HUDEP-2 (cell line): Measurements from ENCODE around the gene IL21.

Experiments used
- DNase-seq, 76 experiments: peaks; one replicate each; lab custom pipeline; 2025; ENCODE audit not compliant: unreplicated experiment in 76 of 76; lab: John Stamatoyannopoulos, UW

IL21 gene

DNA sequence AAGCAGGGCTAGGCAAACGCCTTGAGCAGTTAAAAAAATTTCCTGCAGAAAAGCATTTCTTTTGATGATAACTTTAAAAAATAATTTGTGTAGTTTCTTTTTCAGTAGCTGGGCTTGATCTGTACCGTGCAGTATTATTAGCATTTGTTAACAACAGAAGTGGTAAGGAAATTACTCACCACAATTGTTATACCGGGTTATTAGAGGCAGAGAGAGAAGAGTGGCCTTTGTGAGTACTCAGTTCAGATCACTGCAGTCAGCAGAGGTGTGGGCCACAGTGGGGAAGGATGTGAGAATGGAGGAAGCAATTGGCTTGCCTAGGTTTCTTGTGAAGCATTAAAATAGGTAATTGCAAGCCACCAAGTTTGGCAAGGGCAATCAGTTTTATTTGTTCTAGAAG, 14.3 kb upstream of the IL21 start:
- no peak for DNase-seq

DNA sequence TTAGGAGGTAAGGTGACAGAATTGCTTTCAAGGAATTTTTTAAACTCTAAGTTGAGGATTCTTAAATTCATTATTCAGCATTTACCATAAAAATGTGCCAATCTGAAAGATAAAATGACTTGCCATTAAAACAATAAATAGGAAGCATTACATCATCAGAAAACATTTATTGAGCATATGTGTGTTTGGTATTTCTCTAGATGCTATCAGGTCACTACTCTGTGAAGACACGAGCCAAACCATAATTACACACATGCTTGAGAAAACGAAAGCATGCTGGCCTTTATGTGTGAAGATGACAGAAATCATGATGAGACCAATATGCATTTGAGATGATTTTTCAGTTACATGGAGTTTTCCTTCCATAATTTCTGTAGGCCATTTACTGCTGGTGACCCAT, 12.3 kb upstream of the IL21 start:
- DNase-seq: no peak

GRCh38 chr4:122632396-122633143, 11.7 kb upstream of the IL21 start:
- no peak for DNase-seq

DNA sequence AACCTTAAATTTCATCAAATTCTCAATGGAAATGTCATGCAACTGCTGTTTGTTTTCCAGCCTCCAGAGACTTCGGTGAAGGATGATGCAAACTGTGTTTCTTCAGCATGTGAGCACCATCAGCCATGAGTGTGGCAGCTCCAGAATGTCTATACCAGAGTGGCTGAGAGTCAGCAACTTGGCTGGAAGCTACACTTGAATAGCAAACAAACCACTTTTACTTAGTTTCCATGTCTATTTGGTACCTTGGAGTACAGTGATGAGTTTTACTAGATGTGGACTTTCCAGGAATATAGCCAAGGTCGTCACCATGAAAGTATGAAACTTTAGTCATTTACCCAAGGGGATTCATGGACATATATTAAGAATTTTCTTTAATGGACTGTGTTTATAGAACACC, 4.3 kb upstream of the IL21 start:
- no peak for DNase-seq

DNA sequence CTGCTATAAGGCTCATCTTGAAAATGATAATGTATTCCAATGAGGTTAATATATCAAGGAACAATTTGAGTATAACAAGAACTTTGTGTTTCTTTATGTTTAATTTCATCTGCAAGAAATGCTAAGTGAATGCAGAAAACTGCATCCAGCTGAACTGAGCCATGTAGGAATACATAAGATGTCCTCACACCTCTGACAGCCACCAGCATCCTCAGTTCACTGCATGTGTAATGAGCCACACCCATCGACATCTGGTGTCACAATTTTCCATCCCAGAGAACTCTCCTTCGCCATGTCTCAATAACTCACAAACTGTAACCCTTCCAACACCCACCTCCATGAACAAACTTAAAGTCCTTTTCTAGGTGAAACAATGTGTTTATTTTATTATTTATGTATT, 3.3 kb upstream of the IL21 start:
- DNase-seq: no peak

GRCh38 chr4:122623637-122624166, 2.8 kb upstream of the IL21 start:
- no peak for DNase-seq

- DNase-seq: no peak
Observed at GRCh38 chr4:122622400-122622799, 1.5 kb upstream of the IL21 start.

DNA sequence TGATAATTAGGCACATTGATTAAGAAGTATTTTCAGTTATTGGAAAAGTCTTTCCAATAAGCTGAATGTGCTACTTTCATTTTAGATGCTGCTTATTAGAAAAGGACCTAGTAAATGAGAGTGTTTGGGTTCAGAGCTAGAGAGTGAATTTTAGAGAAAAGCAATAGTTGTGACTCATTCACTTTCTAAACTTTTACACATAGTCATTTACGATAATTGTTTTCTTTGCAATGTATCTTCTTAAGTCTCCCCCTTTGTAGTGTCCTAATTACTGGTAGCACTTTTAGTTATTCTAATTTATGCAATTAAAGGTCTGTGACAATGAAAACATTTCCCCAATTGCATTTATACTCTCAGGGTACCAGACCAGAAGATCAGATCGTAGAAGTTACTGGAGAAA, 1.3 kb downstream of the IL21 start:
- DNase-seq: no peak

DNA sequence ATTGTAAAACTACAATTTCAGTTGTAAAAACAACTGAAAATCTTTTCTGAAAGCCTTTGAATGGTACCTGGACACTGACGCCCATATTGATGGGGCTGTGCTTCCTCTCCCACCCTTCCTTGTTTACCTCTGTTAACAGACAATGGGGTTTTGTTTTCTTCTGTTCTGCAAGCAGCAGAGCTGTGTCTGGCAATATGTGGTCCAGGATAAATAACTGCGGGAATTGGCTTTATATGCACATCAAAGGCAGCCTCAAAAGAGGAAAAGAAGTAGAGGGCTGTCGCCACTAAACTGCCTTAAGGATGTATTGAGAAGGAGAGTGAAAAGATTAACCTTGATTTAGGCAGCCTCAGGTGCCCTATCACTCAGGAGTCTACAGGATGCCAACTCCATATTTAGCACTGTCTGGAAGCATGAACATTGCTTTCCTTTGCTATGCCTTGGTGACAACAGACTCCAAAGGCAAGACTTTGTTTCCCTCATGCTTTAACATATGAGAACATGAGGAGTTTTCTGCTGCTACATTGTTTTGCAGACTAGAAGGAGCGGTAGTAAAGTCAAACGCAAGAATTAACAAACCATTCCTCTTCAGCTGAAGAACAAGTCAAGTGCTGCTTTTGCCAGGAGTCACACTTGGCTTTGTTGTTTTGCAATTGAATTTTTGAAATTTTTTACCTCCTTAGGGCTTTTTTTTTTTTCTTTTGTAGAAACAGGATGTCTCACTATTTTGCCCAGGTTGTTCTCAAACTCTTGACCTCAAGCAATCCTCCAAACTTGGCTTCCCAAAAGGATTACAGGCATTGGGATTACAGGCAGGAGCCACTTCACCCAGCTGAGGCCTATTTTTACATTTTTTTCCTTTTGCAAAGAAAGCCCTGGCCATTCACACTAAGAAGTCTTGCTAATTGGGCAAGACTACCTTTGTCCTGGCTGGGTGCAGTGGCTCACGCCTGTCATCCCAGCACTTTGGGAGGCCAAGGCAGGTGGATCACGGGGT, 3.0 kb downstream of the IL21 start:
- DNase-seq: no peak

DNA sequence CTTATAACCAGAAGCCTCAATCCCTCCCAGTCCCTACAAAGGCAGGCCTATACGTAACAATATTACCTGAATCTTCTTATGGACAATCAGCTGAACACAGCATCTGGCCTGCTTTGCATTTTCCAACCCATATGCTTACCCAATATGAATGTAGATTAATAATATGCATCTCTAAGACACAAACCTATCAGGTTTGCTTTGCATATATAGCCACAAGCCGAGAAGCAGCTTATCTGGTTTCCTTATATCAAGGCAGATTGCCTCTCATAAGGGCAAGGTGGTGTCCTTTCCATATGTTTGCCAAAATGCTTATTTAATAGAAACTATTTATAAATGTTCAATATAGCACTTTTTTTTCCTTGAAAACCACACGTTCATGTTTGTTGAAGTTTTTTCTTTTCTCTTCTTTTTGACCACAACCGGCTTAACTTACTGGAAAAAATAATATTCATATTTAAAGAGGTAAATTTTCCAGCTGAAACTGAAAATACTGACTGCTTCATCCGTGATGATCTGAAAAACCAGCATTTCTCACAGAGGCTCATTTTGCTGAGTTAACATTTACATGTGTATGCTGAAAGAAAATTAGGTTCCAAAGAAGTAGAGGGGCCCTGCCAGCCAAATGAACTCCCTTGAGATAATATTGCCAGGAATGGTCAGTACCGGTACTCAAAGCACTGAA, 3.8 kb downstream of the IL21 start:
- DNase-seq: no peak

- DNase-seq: no peak
Observed at GRCh38 chr4:122614621-122615020, 6.2 kb downstream of the IL21 start.

DNA sequence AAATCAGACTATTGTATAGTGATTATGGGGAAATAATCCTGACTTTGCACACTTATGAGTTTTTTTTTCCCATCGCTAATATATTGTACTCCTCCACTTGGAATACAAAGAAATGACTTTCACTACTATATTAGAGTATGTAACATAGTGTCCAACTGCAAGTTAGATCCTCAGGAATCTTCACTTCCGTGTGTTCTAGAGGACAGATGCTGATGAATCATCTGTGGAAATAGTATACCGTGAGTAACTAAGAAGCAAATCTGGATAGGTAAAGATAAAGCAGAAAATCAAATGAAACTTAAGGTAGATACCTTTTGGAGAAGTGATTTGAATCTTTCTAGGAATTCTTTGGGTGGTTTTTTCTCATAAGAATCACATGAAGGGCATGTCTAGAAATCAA, 8.3 kb downstream of the IL21 start:
- no peak for DNase-seq

DNA sequence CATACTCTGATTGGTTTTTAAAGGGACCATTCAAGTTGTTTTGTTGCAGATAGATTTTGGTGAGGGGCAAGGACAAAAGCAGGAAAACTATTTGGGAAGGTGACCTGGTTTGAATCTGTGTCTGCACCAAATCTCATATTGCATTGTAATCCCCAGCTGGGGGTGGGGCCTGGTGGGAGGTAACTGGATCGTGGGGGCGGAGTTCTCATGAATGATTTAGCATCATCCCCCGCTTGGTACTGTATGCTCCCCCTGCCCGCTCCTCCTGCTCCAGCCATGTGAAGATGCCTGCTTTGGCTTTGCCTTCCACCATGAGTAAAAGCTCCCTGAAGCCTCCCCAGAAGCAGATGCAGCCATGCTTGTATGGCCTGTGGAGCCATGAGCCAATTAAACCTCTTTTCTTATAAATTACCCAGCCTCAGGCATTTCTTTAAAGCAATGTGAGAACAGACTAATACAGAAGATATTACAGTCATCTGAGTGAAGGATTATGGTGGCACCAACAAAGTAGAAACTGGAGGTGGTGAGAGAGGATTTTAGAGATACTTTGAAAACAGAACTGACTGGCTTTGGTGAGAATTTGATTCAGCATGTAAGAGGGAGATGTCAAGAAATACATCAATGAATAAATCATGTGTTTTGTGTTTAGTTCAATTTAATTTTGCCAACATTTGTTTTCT, 14.4 kb downstream of the IL21 start:
- no peak for DNase-seq

GRCh38 chr4:122604146-122604545, 16.7 kb downstream of the IL21 start:
- no peak for DNase-seq

GRCh38 chr4:122603156-122603574, 17.7 kb downstream of the IL21 start:
- DNase-seq: no peak

- peak in 6 of 76 experiments; percentile 1 to 16 (median 3) for DNase-seq
Observed at GRCh38 chr4:122602277-122603142, 18.4 kb downstream of the IL21 start.

GRCh38 chr4:122591196-122591595, 29.7 kb downstream of the IL21 start:
- no peak for DNase-seq

- DNase-seq: no peak
Observed at GRCh38 chr4:122588453-122589238, 32.2 kb downstream of the IL21 start.

DNA sequence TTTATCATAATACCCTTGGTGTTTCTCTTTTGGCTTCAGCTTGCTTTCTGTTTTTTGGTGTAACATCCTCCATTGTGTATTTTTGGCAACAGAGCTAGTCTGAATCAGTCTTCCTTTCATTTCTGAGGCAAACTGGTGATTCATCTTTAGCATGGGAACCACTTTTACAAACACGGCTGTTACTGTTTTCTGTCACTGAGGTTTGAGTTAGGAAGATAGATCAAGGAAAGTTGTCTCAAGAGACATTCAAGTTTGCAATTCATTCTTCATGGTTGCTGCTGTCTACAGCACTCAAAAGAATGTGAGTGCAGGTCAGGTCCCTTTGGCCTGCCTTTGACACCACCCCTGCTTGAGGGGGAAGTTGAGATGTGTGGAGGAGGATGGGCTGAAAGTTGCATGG, 36.3 kb downstream of the IL21 start:
- DNase-seq: no peak
